ENCODE results near the gene ARFGEF3. TPM values are rescaled to one million over a fixed set of nuclear protein-coding genes. Genes with fewer than 3 reads are reported as not detected.
"Not testable (repeated sequence)": the region's sequence is repeated elsewhere in the genome, so short reads cannot be mapped to it uniquely, and the experiment has no call there.

The ARFGEF3 gene
- total RNA-seq, 1 experiment from 2014 or later: 0.71 TPM

DNA sequence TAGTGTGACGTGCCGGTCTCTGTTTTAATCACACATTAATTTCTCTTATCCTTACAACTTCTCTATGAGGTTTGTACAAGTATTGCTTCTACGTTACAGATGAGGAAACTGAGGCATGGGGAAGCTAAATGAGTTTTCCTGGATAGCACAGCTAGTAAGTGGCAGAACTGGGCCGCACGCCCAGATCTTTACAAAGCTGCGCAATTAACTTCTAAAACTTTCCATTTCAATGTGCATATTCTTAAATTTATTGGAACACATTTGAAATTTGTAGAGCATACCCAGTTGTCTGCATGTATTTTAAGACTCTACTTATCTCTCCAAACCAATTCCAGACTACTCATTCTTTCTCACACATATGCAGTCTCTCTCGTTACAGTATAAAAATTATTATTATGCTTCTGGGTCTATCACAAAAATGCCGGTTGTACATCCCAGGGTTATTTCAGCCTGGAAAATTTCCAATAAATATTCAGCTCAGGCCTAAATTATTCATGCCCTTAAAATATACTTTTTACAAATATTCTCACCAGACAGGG is 44.3 kb upstream of the ARFGEF3 start:
- no peaks in the 10 kb centered on the region for H3K9me3 ChIP-seq (ENCODE audit: low read depth, low read length, poor library complexity, severe bottlenecking)
- TF ChIP-seq, protein P1, sequence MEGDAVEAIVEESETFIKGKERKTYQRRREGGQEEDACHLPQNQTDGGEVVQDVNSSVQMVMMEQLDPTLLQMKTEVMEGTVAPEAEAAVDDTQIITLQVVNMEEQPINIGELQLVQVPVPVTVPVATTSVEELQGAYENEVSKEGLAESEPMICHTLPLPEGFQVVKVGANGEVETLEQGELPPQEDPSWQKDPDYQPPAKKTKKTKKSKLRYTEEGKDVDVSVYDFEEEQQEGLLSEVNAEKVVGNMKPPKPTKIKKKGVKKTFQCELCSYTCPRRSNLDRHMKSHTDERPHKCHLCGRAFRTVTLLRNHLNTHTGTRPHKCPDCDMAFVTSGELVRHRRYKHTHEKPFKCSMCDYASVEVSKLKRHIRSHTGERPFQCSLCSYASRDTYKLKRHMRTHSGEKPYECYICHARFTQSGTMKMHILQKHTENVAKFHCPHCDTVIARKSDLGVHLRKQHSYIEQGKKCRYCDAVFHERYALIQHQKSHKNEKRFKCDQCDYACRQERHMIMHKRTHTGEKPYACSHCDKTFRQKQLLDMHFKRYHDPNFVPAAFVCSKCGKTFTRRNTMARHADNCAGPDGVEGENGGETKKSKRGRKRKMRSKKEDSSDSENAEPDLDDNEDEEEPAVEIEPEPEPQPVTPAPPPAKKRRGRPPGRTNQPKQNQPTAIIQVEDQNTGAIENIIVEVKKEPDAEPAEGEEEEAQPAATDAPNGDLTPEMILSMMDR (conservative IDR thresholded peaks at IDR 0.05; ENCODE audit: low read depth, low read length): no peak
- no peak for TF ChIP-seq EZH2 (IDR thresholded peaks at IDR 0.05; ENCODE audit: borderline replicate concordance, low read depth, low read length, poor library complexity, severe bottlenecking)
- DNase-seq (ENCODE audit: low spot score): no peak
- no peak overlapping the region for H3K4me3 ChIP-seq (ENCODE audit: low read depth, low read length, poor library complexity, severe bottlenecking)
- no peaks in the 10 kb centered on the region for H3K27me3 ChIP-seq (replicated peaks; ENCODE audit: insufficient read depth, low read depth, low read length, poor library complexity)
- ChIA-PET POLR2A (ENCODE audit: low non-redundant PET) (no interaction called here), CTCF (interaction anchor here (0.9 to 1.5 kb wide), 2 partner anchors 645 to 649 kb away, joined by 3 to 6 read pairs; no protein-coding TSS in a partner anchor)
- intact Hi-C loops (cut with micrococcal nuclease; ENCODE audit: unreplicated experiment): loop anchor here (1.0 to 10.0 kb wide), 7 partner anchors 160 to 1247 kb away; partner anchors contain the start of genes CCDC28A and HEBP2
- H3K27ac ChIP-seq (ENCODE audit: low read depth, low read length, poor library complexity, severe bottlenecking): no peak overlapping the region
- BruUV-seq (replicated peaks): no TSS peak
- H3K36me3 ChIP-seq (ENCODE audit: insufficient read depth, low read length, poor library complexity, severe bottlenecking): no peaks in the 10 kb centered on the region
- no peaks in the 10 kb centered on the region for H3K4me1 ChIP-seq (ENCODE audit: insufficient read depth, low read length, poor library complexity, severe bottlenecking)

GRCh38 chr6:138119229-138119628 is 42.5 kb upstream of the ARFGEF3 start:
- intact Hi-C loops (cut with micrococcal nuclease; ENCODE audit: unreplicated experiment): loop anchor here (5.0 to 10.0 kb wide), 2 partner anchors 396 to 653 kb away; partner anchors contain the start of gene CCDC28A
- H3K4me3 ChIP-seq (ENCODE audit: low read depth, low read length, poor library complexity, severe bottlenecking); H3K27ac ChIP-seq (ENCODE audit: low read depth, low read length, poor library complexity, severe bottlenecking); DNase-seq (ENCODE audit: low spot score); H3K36me3 ChIP-seq (ENCODE audit: insufficient read depth, low read length, poor library complexity, severe bottlenecking); POLR2A ChIA-PET (ENCODE audit: low non-redundant PET); H3K27me3 ChIP-seq (replicated peaks; ENCODE audit: insufficient read depth, low read depth, low read length, poor library complexity); BruUV-seq (replicated peaks); H3K4me1 ChIP-seq (ENCODE audit: insufficient read depth, low read length, poor library complexity, severe bottlenecking); CTCF ChIA-PET; H3K9me3 ChIP-seq (ENCODE audit: low read depth, low read length, poor library complexity, severe bottlenecking): not testable (repeated sequence)

DNA sequence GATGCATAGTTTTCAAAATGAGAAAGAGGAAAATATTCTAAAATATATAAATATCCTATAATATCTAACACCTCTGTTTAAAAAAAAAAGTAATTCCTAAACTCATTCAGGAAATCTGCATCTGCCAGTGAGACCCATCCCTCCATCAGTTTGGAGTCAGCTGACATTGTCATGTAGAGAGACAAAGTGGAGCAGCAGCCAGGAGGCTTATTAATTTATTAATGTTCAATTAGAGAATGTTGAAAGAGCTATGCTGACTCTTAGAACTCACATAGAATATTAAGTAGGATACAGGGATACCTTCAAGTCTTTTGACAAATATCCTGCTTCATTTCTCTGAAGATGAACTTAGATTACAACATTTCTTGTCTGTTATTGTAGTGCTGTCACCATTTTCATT is 41.8 kb upstream of the ARFGEF3 start:
- TF ChIP-seq EZH2 (IDR thresholded peaks at IDR 0.05; ENCODE audit: borderline replicate concordance, low read depth, low read length, poor library complexity, severe bottlenecking): no peak
- TF ChIP-seq, protein P1 (conservative IDR thresholded peaks at IDR 0.05; ENCODE audit: low read depth, low read length): no peak
- H3K4me3 ChIP-seq (ENCODE audit: low read depth, low read length, poor library complexity, severe bottlenecking): no peak overlapping the region
- intact Hi-C loops (cut with micrococcal nuclease; ENCODE audit: unreplicated experiment): loop anchor here (5.0 to 10.0 kb wide), 2 partner anchors 395 to 652 kb away; partner anchors contain the start of gene CCDC28A
- ChIA-PET CTCF (no interaction called here), POLR2A (ENCODE audit: low non-redundant PET) (no interaction called here)
- H3K27me3 ChIP-seq (replicated peaks; ENCODE audit: insufficient read depth, low read depth, low read length, poor library complexity): no peaks in the 10 kb centered on the region
- no peaks in the 10 kb centered on the region for H3K9me3 ChIP-seq (ENCODE audit: low read depth, low read length, poor library complexity, severe bottlenecking)
- no peak overlapping the region for H3K27ac ChIP-seq (ENCODE audit: low read depth, low read length, poor library complexity, severe bottlenecking)
- no peak for DNase-seq (ENCODE audit: low spot score)
- H3K36me3 ChIP-seq (ENCODE audit: insufficient read depth, low read length, poor library complexity, severe bottlenecking): no peaks in the 10 kb centered on the region
- BruUV-seq (replicated peaks): no TSS peak
- no peaks in the 10 kb centered on the region for H3K4me1 ChIP-seq (ENCODE audit: insufficient read depth, low read length, poor library complexity, severe bottlenecking)

- intact Hi-C loops (cut with micrococcal nuclease; ENCODE audit: unreplicated experiment): no loop called here
- TF ChIP-seq EZH2 (IDR thresholded peaks at IDR 0.05; ENCODE audit: borderline replicate concordance, low read depth, low read length, poor library complexity, severe bottlenecking): no peak
- TF ChIP-seq, protein P1 (conservative IDR thresholded peaks at IDR 0.05; ENCODE audit: low read depth, low read length): no peak
- H3K9me3 ChIP-seq (ENCODE audit: low read depth, low read length, poor library complexity, severe bottlenecking): no peaks in the 10 kb centered on the region
- no peak overlapping the region for H3K27ac ChIP-seq (ENCODE audit: low read depth, low read length, poor library complexity, severe bottlenecking)
- no peaks in the 10 kb centered on the region for H3K27me3 ChIP-seq (replicated peaks; ENCODE audit: insufficient read depth, low read depth, low read length, poor library complexity)
- no peaks in the 10 kb centered on the region for H3K4me1 ChIP-seq (ENCODE audit: insufficient read depth, low read length, poor library complexity, severe bottlenecking)
- POLR2A ChIA-PET (ENCODE audit: low non-redundant PET): no interaction called here
- BruUV-seq (replicated peaks): no TSS peak
- no peak for DNase-seq (ENCODE audit: low spot score)
- CTCF ChIA-PET: interaction anchor here (0.6 kb wide), 1 partner anchor 374 kb away, joined by 3 read pairs; no protein-coding TSS in a partner anchor
- no peaks in the 10 kb centered on the region for H3K36me3 ChIP-seq (ENCODE audit: insufficient read depth, low read length, poor library complexity, severe bottlenecking)
- H3K4me3 ChIP-seq (ENCODE audit: low read depth, low read length, poor library complexity, severe bottlenecking): no peak overlapping the region
Measured at GRCh38 chr6:138124096-138124495, 37.6 kb upstream of the ARFGEF3 start.

All from A673 (cell line).